GM21360 (cell line): ENCODE measurements around the gene SCN4A.
"Not testable (repeated sequence)": the region's sequence is repeated elsewhere in the genome, so short reads cannot be mapped to it uniquely, and the experiment has no call there.

ENCODE experiments used
- ATAC-seq: cut with Tn5 transposase; IDR thresholded peaks from one replicate; pipeline ENCODE4 v1.9.1; 2021; ENCODE audit warnings: mild to moderate bottlenecking, moderate library complexity; ENCODE audit not compliant: unreplicated experiment

Gene SCN4A

DNA sequence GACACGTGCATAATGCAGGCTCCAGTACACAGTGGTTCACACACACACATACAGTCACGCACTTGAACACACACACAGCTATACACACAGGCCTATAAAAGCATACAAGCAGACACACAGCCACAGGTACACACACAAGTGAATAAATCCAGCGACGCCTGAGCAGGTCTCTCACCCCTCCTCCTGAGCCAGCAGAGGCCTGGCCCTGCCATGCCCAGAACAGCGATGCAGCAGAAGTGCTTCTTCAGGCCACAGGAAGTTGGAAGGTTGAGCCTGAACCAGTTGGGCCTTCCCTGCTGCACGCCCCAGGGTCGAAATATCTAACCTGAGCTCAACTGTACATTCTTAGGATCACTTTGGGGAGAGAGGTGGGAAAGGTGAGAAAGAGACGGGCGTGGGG is 33.3 kb downstream of the SCN4A start:
- ATAC-seq = no peak

DNA sequence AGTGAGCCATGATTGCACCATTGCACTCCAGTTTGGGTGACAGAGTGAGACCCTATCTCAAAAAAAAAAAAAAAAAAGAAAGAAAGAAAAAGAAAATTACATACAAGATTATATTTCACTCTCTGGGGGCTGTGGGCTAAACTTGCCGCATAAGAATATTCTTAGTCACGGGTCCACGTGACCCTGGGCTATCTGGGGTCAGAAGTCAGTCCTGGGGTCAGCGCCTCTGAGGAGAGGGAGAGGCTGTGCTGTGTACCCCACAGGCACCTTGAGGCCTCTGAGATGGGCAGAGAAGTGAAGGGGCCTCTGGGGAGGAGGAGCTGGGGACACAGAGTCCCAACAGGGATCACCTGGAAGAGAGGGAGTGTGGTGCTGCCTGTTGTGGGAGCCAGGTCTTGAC is 34.8 kb downstream of the SCN4A start:
- no peak for ATAC-seq

DNA sequence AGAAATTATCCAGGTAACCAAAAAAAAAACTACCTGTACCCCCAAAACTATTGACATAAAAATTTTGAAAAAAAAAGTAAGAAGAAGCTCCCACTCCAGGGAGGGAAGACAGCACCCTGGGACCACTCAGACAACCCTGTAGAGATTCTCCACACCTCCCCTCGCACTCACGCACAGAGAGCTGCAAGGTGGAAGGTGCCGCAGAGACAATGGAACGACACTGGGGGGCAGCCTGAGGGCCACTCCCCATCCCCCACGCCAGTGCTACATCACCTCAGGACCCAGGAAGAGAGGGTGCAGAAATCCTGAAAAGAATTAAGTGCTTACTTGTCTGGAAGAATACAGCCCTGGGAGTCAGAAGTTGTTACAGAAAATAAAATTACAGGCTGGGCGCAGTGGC is 35.4 kb downstream of the SCN4A start:
- no peak for ATAC-seq

DNA sequence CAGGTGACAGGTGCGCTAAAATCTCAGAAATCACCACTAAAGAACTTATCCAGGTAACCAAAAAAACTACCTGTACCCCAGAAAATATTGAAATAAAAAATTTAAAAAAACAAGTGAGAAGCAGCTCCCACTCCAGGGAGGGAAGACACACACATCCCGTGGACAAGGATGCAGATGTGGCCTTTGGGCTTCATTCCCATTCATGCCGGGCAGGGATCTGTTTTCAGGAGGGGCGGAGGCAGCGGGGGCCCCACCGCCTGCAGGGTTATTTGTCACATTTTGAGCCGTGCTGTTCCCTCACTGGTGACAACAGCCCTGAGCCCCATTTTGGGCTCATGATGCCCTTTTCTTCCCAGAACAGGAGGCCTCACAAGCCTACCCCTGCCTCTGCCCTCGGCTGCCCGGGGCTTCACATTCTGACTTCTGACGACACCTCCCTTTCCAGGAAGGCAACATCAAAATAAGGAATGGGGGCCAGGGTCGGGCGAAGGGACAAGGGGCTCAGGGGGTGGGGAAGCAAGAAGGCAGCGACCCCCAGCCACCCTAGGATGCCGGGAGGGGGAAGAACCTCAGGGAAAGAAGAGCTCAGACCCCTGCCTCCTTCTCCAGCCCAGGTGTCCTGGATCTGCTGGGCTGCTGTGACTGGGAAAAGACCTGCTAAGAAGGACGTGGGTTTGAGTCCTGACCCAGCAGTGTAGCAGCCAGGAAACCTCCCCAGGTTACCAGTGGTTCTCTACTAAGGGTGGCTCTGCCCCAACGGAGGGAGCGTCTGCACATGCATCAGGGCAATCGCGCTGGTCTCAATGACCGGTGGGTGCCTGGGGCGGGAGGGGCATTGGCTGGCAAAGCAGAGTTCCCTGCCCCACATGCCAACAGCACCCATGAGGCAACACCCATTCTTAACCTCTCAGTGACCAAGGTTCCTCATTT is 38.3 kb downstream of the SCN4A start:
- ATAC-seq = no peak

DNA sequence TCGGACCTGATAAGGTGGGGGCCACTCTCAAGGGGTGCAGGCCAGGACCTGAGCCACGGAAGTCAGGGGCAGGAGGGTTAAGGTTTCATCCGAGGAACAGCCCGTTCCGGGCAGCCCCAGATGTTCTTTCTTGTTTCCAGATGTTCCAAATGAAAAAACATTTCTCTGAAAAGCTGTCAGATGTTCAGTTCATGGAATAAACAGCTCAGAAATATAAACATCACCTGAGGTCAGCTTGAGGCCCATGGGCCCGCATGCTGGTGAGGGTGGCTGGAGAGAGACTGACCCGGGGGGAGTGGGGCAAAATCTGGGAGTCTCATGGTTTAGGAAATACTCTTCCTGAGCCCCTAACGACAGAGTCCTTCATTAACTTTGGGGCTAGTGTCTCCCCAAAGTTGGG is 39.1 kb downstream of the SCN4A start:
- no peak for ATAC-seq

DNA sequence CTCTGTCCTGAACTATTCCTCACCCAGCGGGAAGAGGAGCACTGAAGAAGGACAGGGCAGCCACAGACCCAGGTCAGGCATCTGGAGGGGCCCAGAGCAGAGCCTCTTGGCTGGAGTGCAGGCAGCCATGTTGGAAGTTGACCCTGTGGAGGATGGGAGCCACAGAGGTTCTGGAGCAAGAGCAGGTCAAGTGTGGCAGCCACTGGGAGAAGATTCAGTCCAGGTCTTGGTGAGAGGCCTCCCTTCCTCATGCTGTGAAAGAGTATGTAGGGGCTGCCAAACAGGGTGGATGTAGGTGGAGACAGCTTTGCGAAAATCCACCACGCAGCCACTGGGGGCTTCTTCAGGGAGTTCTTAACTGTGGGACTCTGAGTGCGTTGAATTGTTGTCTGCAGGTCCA is 40.0 kb downstream of the SCN4A start:
- ATAC-seq = no peak

DNA sequence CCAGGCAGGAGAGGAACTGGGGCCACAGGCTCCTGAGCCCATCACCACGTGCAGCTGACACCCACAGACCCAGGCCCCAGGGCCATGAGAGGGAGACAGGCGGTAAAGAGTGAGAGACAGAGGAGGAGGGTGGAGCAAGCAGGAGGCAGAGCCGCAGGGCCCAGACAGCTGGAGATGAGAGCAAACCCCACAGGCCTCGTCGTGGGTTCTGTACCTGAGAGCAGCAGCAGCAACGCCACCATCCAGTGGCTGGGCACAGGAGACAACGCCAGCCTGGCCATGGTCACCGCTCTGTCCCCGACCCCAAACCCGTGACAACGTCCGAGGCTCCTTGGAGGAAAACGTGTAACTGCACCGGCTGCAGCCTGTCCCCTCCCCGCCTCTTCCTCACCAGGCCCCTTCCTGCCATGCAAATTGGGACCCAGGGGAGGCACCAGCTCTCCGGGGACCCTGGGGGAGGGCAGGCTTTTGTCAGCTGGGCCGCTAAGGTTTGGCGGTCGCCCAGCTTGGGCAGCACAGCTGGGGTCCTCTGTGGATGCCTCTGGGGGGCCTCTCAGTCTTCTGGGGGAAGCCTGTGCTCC is 40.6 kb downstream of the SCN4A start, which contains the start of gene CD79B:
CD79B (minus strand) TSS at position 351 of the 581 bp plus-strand sequence; CDS start at position 281, 70 bp downstream.
- ATAC-seq = peak; percentile 53

DNA sequence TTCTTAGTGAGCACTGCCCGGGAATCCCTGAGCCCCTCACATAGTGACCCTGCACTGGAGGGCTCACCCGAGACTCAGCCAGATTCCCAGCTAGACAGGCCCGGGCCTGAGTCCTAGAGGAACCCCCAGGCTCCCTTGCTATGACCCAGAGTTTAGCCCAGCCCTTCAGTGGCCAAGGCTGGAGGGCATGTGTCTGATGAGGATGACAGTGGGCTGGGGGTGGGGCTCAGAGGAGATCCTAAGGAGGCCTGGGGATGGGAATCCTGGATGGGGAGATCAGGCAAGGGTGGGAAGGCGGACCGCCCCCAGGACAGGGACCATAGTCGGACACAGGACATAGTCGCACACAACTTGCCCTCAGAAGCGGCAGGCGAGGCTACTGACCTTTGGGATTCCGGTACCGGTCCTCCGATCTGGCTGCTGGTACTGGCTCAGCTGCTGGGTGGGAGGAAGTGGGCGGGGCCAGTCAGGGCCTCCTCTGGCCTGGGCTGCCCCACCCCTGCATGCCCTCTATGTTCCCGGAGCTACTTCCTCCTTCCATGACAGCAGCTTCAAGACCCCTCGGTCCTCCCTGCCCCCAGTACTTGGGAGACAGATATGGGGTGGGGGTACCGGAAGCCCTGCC is 41.7 kb downstream of the SCN4A start:
- no peak for ATAC-seq

DNA sequence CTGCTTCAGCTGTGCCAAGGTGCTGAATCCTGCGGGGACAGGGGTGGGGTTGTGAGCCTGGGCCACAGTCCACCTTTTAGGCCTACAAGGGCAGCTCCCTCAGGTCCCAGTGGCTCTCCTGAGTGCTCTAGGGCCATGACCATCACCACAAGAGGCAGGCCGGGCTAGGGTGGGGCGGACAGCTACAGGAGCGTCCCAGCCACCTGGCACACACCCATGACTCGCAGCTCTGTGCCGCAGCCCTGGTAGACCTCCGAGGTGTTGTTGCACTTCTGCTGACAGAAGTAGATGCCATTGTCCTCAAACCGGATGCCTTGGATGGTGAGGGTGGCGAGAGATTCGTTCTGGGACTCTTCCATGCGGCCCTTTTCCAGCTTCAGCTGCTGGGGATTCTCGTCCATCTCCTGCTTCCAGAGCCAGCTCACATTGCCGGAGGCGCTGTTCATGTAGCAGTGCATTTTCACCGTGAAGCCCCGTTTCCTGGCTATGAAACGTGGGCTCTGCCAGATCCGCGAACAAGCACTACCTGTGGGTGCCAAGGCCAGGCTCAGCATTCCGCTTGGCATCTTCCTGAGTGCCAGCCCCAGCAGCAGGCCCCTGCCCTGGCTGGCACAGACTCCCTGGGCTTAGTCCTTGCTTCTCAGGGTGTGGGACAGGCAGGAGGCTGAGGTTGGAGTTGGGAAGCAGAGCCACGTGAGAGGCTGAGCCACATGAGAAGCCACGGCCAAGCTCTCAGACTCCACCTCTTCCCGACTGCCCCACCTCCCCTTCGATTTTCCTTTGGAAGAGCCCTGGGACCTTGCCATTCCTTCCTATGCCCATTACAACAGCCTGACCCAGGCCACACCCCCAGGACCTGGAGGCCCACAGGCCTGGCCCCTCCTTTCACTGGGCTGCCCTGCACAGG is 42.6 kb downstream of the SCN4A start:
- no peak for ATAC-seq

DNA sequence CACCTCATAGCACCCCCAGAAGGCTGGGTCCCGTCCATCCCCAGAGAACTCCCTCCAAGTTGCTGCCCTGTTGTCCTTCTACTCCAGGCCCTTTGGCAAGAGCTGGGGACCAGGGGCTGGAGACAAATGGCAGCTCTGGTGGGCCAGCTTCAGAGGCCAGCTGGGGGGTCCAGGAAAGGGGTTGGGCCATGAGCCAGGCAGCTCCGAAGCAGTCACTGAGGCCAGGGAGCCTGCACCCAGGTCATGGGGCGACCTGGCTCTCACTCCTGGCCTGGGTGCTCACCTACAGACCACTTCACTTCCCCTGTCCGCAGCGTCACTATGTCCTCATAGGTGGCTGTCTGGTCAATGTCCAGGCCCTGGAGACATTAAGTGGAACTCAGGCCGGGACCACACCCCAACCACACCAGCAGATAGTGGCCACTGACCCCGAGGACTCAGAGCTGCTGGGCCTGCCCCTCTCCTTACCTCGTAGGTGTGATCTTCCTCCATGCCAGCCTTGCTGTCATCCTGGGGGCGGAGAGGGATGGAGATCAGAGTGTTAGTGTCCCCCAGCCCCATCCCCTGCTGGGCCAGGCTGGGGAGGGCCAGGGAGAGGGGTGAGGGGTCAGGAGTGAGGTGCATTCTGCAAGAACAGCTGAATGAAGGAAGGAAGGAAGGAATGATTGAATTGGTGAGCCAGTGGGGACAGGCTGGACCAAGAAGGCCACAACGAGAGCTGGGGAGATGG is 43.6 kb downstream of the SCN4A start:
- ATAC-seq = no peak

DNA sequence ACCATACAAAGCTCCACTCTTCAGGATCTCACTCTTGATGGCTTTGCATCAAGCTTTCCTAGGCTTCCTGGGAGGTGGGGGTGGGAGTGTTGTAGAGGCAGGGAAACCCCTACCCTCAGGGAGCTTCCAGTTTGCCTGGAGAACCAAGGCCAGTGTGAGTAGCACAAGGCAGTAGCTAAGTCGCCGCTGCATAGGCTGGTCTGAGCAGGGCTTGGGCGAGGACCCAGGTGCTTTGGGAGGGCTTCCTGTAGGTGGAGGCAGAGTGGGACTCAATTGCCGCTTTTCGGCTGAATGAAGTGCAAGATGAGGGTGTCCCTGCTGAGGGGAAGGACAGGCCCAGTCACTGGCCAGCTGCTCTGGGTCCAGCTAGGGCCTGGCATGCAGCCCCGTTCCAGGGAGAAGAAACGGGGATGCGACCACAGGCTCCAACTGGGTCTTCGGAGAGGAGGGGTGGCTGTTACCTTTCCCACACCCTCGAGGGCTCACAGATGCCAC is 44.5 kb downstream of the SCN4A start:
- ATAC-seq = no peak

DNA sequence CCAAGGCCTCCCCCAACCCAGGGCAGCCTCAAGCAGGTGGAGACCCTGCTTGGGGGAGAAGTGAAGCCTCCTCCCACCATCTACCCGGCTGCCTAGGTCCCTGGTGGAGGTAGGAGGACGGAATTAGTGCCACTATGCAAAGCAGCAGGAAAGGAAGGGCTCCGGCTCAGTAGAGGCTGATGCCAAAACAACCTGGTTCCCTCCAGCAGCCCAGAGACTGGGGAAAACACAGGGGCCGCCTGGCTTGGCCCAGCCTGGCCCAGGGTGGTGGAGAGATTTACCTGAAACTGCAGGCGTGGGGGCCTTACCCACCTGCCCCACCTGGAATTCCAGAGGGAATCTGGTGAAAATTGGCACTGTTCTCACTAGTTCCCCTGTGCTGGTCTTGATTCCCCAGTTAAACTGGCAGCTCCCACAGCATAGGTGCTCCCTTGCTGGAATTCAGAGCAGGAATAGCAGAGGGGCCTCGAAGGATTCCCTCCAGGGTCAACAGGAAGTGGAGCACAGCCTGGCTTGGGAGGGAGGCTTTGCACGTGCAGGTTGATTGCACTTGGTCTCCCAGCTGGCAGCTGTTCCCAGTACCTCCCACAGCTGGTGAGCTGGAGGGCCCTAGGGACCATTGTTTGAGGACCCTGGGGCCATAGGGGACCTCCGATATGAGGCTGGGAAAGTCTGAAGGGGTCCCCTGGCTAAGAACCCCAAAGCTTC is 45.1 kb downstream of the SCN4A start:
- ATAC-seq = no peak

DNA sequence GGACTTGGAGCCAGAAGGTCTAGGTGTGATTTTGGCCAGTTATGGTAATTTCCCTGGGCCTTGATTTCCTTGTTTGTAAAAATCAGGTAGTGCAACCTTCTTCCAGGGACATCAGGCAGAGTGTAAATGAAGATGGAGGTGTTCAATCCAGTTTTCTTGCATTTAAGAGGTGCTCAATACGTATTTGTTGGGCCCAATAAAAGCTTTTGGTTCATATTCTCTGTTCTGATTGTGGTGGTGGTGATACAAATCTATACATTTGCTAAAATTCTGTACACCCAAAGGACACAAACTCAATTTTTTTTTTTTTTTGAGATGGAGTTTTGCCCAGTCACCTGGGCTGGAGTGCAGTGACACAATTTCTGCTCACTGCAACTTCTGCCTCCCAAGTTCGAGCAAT is 46.6 kb downstream of the SCN4A start:
- ATAC-seq = no peak

DNA sequence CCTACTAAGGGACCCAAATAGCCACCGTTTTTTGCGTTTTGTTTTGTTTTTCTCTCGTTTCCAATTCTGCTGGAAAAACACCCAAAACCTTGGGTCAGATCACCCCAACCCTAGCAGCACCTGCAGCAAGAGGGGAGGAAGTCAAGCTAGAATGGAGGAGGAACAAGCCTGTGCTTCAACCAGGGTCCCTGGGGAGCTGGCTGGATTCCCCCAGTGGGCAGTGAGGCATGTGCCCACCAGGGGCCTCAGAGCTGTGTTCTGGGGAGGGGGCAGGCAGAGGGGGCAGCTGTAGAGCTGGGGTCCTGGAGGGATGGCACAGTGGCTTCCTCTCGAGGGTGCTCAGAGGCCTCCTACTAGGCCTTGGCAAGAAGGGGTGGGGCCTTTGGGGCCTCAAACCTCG is 47.1 kb downstream of the SCN4A start:
- ATAC-seq = no peak

DNA sequence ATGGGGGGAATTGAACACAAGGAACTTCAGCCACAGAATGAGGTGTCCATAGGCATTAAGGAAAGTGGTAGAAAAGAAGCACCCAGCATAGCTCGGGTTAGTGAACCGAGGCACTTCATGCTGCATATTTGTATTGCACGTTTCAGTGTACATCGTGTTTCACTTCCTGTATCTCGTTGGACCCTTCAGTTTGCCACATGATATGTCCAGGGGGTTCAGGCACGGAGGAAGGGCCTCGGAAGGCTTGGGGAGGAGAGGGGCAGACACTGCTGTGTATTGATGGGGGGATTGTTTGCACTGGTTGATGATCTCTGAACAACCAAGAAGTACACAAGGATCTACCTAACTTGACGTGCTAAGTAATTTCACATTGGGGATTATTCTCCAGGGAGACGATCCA is 50.3 kb downstream of the SCN4A start:
- not testable (repeated sequence) for ATAC-seq

DNA sequence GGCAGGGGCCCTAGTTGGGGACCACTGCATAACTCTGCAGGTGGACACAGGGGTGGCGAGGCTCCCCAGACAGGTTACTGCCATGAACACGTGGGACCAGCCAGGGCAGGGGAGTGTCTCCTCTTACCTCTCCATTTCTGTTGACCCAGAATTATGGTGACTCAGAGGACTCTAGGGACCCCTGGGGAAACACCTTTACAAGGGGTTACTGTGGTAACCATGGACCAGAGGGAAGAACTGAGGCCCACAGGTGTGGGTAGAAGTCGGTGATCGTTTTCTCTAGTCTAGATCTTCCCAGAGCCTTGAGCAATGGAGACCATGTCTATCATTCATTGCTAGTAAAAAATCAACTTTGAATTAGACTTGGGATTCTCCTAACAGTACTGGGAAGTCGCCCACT is 51.9 kb downstream of the SCN4A start:
- ATAC-seq = not testable (repeated sequence)

DNA sequence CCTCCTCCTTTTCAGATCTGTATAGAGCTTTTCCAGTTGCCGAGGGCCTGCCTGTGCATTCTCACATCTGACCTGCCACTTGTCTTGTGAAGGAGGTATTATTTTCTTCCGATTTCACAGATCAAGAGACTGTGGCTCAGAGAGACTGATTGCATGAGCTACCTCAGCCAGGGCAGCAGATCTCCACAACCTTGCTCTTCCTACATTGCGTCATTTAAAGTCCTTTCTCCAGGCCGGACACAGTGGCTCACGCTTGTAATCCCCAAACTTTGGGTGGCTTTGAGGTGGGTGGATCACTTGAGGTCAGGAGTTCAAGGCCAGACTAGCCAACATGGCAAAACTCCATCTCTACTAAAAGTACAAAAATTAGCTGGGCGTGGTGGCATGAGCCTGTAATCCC is 52.7 kb downstream of the SCN4A start:
- not testable (repeated sequence) for ATAC-seq

DNA sequence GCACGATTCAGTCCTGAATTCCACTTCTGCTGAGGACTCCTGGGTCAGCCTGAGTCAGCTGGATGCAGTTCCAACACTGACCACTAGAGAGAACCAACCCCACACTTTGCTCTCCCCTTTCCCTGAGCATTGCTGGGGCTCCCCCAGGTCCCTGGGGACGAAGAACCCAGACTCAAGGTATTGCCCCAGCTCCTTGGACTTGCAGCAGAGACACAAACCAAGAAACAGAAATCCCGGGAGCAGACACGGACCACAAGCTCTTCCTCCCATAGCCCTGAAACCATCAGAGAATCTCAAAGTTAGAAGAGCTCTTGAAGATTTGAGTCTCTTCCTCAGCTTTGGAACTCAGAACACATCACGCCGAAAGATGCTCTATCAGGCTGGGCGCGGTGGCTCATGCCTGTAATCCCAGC is 53.4 kb downstream of the SCN4A start:
- ATAC-seq = peak; percentile 68

DNA sequence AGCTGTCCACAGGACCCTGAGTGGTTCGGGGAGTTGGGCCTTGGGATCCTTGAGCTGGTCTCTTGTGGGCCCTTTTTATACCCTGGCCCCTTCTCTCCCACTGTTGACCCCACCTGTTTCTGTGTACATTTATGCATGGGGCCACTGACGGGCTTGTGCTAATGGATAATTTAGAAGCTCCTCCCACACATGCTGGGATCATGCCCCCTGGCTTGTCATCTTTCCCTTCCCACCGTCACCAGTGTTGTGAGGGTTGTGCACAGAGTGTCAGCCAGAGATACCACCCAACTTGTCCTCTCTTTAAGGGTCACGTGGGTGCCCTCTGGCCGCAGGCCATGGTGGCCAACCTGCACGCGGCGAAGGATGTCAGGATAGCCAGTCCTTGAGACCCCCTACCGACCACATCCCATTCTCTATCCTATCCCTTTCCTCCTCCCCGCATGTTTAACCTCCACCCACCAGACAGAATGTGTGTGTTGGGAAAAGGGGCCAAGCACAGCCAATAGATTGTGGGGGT is 53.9 kb downstream of the SCN4A start, which contains the start of gene GH1:
GH1 (minus strand) TSS at position 51 of the 517 bp plus-strand sequence. CDS start 63 bp downstream, outside the sequence.
- ATAC-seq = not testable (repeated sequence)
